Neural progenitor cell (in vitro differentiated cells): ENCODE results near the gene RAB6D. TPM values are rescaled to one million over a fixed set of nuclear protein-coding genes. Genes with fewer than 3 reads are reported as not detected.
"Not testable (repeated sequence)": the region's sequence is repeated elsewhere in the genome, so short reads cannot be mapped to it uniquely, and the experiment has no call there.

ENCODE experiments used
- DNase-seq: peaks from one replicate; pipeline ENCODE4 v3.0.0-alpha.2; 2016; ENCODE audit warnings: low spot score
- H2AFZ ChIP-seq: fragments of 200-600 bp; sonication (generic); replicated peaks from 2 replicates; pipeline ENCODE4 v1.6.1; 2016; ENCODE audit warnings: antibody characterized with exemption
- H3F3A ChIP-seq: fragments of 200-600 bp; sonication (generic); 2 replicates; pipeline ENCODE4 v1.6.1; 2016; ENCODE audit warnings: antibody characterized with exemption, low read depth
- H3K27ac ChIP-seq: fragments of 200-600 bp; sonication (generic); 2 replicates; pipeline ENCODE4 v1.5.1; 2016; ENCODE audit warnings: mild to moderate bottlenecking
- H3K27me3 ChIP-seq: fragments of 200-600 bp; sonication (generic); 2 replicates; pipeline ENCODE4 v1.6.1; 2016; ENCODE audit warnings: mild to moderate bottlenecking, moderate library complexity
- H3K36me3 ChIP-seq: fragments of 200-600 bp; sonication (generic); 2 replicates; pipeline ENCODE4 v1.5.1; 2016
- H3K4me1 ChIP-seq: fragments of 200-600 bp; sonication (generic); 2 replicates; pipeline ENCODE4 v1.6.1; 2016; ENCODE audit warnings: mixed run types
- H3K4me2 ChIP-seq: fragments of 200-600 bp; sonication (generic); 2 replicates; pipeline ENCODE4 v1.6.1; 2016
- H3K4me3 ChIP-seq: fragments of 200-600 bp; sonication (generic); 2 replicates; pipeline ENCODE4 v1.5.1; 2016
- H3K79me2 ChIP-seq: fragments of 200-600 bp; sonication (generic); 2 replicates; pipeline ENCODE4 v1.6.1; 2016; ENCODE audit warnings: low read depth
- H3K9ac ChIP-seq: fragments of 200-600 bp; sonication (generic); 2 replicates; pipeline ENCODE4 v1.6.1; 2016
- H3K9me3 ChIP-seq: fragments of 200-600 bp; sonication (generic); 2 replicates; pipeline ENCODE4 v1.5.1; 2016; ENCODE audit warnings: low read depth
- H4K20me1 ChIP-seq: fragments of 200-600 bp; sonication (generic); 2 replicates; pipeline ENCODE4 v1.6.1; 2016; ENCODE audit warnings: low read depth
- H3K27ac Mint-ChIP-seq: 3 replicates; pipeline ENCODE4 v1.8.0; 2021; ENCODE audit warnings: mixed read lengths
- H3K27me3 Mint-ChIP-seq: 2 replicates; pipeline ENCODE4 v1.8.0; 2022; ENCODE audit warnings: low read depth, mild to moderate bottlenecking, inconsistent platforms, moderate library complexity, mixed read lengths; ENCODE audit not compliant: insufficient read depth
- H3K36me3 Mint-ChIP-seq: 3 replicates; pipeline ENCODE4 v1.8.0; 2021; ENCODE audit warnings: mixed read lengths
- H3K4me1 Mint-ChIP-seq: 3 replicates; pipeline ENCODE4 v1.8.0; 2021; ENCODE audit warnings: mixed read lengths
- H3K4me3 Mint-ChIP-seq: 3 replicates; pipeline ENCODE4 v1.8.0; 2021; ENCODE audit warnings: mild to moderate bottlenecking, moderate library complexity, mixed read lengths
- H3K9me3 Mint-ChIP-seq: 3 replicates; pipeline ENCODE4 v1.8.0; 2020; ENCODE audit warnings: mixed read lengths
- CTCF ChIP-seq: fragments of 200-600 bp; sonication (generic); IDR thresholded peaks from 2 replicates; pipeline ENCODE4 v1.5.1; 2017; ENCODE audit warnings: antibody characterized with exemption, mild to moderate bottlenecking
- EZH2 ChIP-seq: fragments of 200-600 bp; sonication (generic); IDR thresholded peaks from 2 replicates; pipeline ENCODE4 v1.6.1; 2017; ENCODE audit warnings: antibody characterized with exemption, mild to moderate bottlenecking, moderate library complexity
- EZH2phosphoT487 ChIP-seq: fragments of 200-600 bp; sonication (generic); IDR thresholded peaks from 2 replicates; pipeline ENCODE4 v1.6.1; 2017; ENCODE audit warnings: antibody characterized with exemption
- total RNA-seq: library from RNA; depleted of rRNA; stranded (reverse); fragments of >200 nt; gene quantifications from 2 replicates; pipeline ENCODE4 v1.2.3, GENCODE V29; 2015; ENCODE audit warnings: low replicate concordance

RAB6D gene
- total RNA-seq, 1 donor from 2014 or later = 0.11 TPM

GRCh38 chr2:131335319-131335718 is 28.6 kb downstream of the RAB6D start:
- H4K20me1 ChIP-seq, H3K36me3 ChIP-seq, H3K79me2 ChIP-seq, H3K4me3 ChIP-seq, H3K27me3 Mint-ChIP-seq, H3K4me1 ChIP-seq, H3K9me3 ChIP-seq, H2AFZ ChIP-seq, H3K27ac Mint-ChIP-seq, H3K4me3 Mint-ChIP-seq, H3K27ac ChIP-seq, H3F3A ChIP-seq, H3K4me2 ChIP-seq, H3K36me3 Mint-ChIP-seq, H3K4me1 Mint-ChIP-seq, H3K9ac ChIP-seq, H3K9me3 Mint-ChIP-seq: not testable (repeated sequence)
- TF ChIP-seq CTCF = peak; percentile 39
- DNase-seq = peak; percentile 60
- H3K27me3 ChIP-seq = peaks cover 32% of the 10 kb centered on the region

- not testable (repeated sequence) for H3K4me1 ChIP-seq, DNase-seq, H3K9me3 ChIP-seq, H3K4me2 ChIP-seq, H3F3A ChIP-seq, H3K36me3 ChIP-seq, H3K27ac ChIP-seq, H3K79me2 ChIP-seq, H3K4me3 ChIP-seq, H4K20me1 ChIP-seq, H3K9me3 Mint-ChIP-seq, H2AFZ ChIP-seq, H3K27ac Mint-ChIP-seq, H3K9ac ChIP-seq, H3K4me1 Mint-ChIP-seq, H3K4me3 Mint-ChIP-seq, H3K36me3 Mint-ChIP-seq
- peaks cover 54% of the 10 kb centered on the region for H3K27me3 ChIP-seq
- peaks cover 20% of the 10 kb centered on the region for H3K27me3 Mint-ChIP-seq
Observed at GRCh38 chr2:131332709-131333108, 31.3 kb downstream of the RAB6D start.

GRCh38 chr2:131331000-131331399 is 33.0 kb downstream of the RAB6D start:
- H3K4me1 ChIP-seq, H3K4me3 ChIP-seq, H3K9me3 Mint-ChIP-seq, H3K27ac Mint-ChIP-seq, H3K36me3 Mint-ChIP-seq, H3K36me3 ChIP-seq, H3K9me3 ChIP-seq, H3K9ac ChIP-seq, H2AFZ ChIP-seq, H3K4me1 Mint-ChIP-seq, H3F3A ChIP-seq, H3K79me2 ChIP-seq, H3K27ac ChIP-seq, H4K20me1 ChIP-seq, H3K4me3 Mint-ChIP-seq: not testable (repeated sequence)
- peak; percentile 82 for DNase-seq
- Histone ChIP-seq H3K27me3 (peaks cover 68% of the 10 kb centered on the region), H3K4me2 (peak overlapping the region; percentile 47)
- peaks cover 20% of the 10 kb centered on the region for H3K27me3 Mint-ChIP-seq

- no peaks in the 10 kb centered on the region for H4K20me1 ChIP-seq
- no peak for DNase-seq
- H3K9ac ChIP-seq = no peak overlapping the region
- H3K9me3 Mint-ChIP-seq = peaks cover 4% of the 10 kb centered on the region
- no peaks in the 10 kb centered on the region for H3F3A ChIP-seq
- H3K79me2 ChIP-seq = no peaks in the 10 kb centered on the region
- no peaks in the 10 kb centered on the region for H3K9me3 ChIP-seq
- no peak overlapping the region for H3K4me3 ChIP-seq
- H3K4me3 Mint-ChIP-seq = no peak overlapping the region
- no peak overlapping the region for H3K27ac ChIP-seq
- H3K27me3 Mint-ChIP-seq = no peaks in the 10 kb centered on the region
- no peaks in the 10 kb centered on the region for H3K36me3 Mint-ChIP-seq
- no peaks in the 10 kb centered on the region for H3K4me1 Mint-ChIP-seq
- H3K27me3 ChIP-seq = peaks cover 16% of the 10 kb centered on the region
- no peak for TF ChIP-seq EZH2phosphoT487
- TF ChIP-seq CTCF = no peak
- TF ChIP-seq EZH2 = no peak
- H3K36me3 ChIP-seq = no peaks in the 10 kb centered on the region
- H3K4me1 ChIP-seq = no peaks in the 10 kb centered on the region
- no peak overlapping the region for H2AFZ ChIP-seq
- H3K27ac Mint-ChIP-seq = no peak overlapping the region
- H3K4me2 ChIP-seq = no peak overlapping the region
Observed at GRCh38 chr2:131322209-131322608, 41.8 kb downstream of the RAB6D start.

- H3K4me3 ChIP-seq, H3F3A ChIP-seq, H3K27ac ChIP-seq, H3K4me1 Mint-ChIP-seq, H3K9me3 ChIP-seq, H3K27ac Mint-ChIP-seq, H3K36me3 Mint-ChIP-seq, H3K9ac ChIP-seq, H3K4me2 ChIP-seq, H3K79me2 ChIP-seq, H3K9me3 Mint-ChIP-seq, H4K20me1 ChIP-seq, H3K4me1 ChIP-seq, H3K27me3 Mint-ChIP-seq, DNase-seq, H3K36me3 ChIP-seq, H2AFZ ChIP-seq, H3K4me3 Mint-ChIP-seq: not testable (repeated sequence)
- peaks cover 11% of the 10 kb centered on the region for H3K27me3 ChIP-seq
Observed at GRCh38 chr2:131321344-131321743, 42.6 kb downstream of the RAB6D start.
